Lower leg skin (tissue), 4 donors: ENCODE measurements around the gene ZDHHC8. TPM values are rescaled to one million over a fixed set of nuclear protein-coding genes. Genes with fewer than 3 reads are reported as not detected.

Source experiments
- DNase-seq, 2 donors: peaks; one replicate each; pipeline ENCODE4 v3.0.0-alpha.2; 2019; ENCODE audit warnings: low spot score in 2 of 2
- H3K4me3 ChIP-seq: fragments of 200-600 bp; sonication (generic); 2 replicates; pipeline ENCODE4 v1.5.1; 2017; ENCODE audit warnings: mild to moderate bottlenecking, low read depth; ENCODE audit not compliant: poor library complexity, severe bottlenecking
- POLR2A ChIP-seq, 2 donors: fragments of 450-650 bp; IDR thresholded peaks; one replicate each; pipeline ENCODE4 v1.6.1; 2016 to 2017; ENCODE audit warnings: antibody characterized with exemption in 2 of 2, mild to moderate bottlenecking in 1 of 2, moderate library complexity in 1 of 2
- WGBS, 2 donors: methylation state at CpG; one replicate each; pipeline ENCODE4 v1.1.5; 2018; 5-methylcytosine and 5-hydroxymethylcytosine counted together
- intact Hi-C: fragments of 100-400 bp; cut with DNase I; formaldehyde crosslinking; loops from one replicate; pipeline ENCODE4 v1.15.0; 2023; ENCODE audit warnings: low total_unique reads
- total RNA-seq, 4 donors: library from RNA; depleted of rRNA; stranded (reverse); fragments of >200 nt; gene quantifications; one replicate each; pipeline ENCODE4 v1.1.0, GENCODE V29; 2016
- TF ChIP-seq, protein P1 (sequence below), 3 donors: fragments of 450-650 bp; IDR thresholded peaks; one replicate each; pipeline ENCODE4 v1.5.1; 2016; ENCODE audit warnings: antibody characterized with exemption in 3 of 3, mild to moderate bottlenecking in 3 of 3, moderate library complexity in 2 of 3

ZDHHC8 gene
- total RNA-seq, 4 donors from 2014 or later = 17.8 to 30.0 (median 26.1) TPM

- 54 to 55% methylated on average over 15 of the region's 15 CpGs for whole genome bisulfite sequencing, 2 donors
- DNase-seq = no peak
- intact Hi-C loops = loop anchor here (5.0 kb wide), 1 partner anchor 155 kb away; no protein-coding TSS in a partner anchor
- TF ChIP-seq, protein P1, sequence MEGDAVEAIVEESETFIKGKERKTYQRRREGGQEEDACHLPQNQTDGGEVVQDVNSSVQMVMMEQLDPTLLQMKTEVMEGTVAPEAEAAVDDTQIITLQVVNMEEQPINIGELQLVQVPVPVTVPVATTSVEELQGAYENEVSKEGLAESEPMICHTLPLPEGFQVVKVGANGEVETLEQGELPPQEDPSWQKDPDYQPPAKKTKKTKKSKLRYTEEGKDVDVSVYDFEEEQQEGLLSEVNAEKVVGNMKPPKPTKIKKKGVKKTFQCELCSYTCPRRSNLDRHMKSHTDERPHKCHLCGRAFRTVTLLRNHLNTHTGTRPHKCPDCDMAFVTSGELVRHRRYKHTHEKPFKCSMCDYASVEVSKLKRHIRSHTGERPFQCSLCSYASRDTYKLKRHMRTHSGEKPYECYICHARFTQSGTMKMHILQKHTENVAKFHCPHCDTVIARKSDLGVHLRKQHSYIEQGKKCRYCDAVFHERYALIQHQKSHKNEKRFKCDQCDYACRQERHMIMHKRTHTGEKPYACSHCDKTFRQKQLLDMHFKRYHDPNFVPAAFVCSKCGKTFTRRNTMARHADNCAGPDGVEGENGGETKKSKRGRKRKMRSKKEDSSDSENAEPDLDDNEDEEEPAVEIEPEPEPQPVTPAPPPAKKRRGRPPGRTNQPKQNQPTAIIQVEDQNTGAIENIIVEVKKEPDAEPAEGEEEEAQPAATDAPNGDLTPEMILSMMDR (IDR thresholded peaks at IDR 0.05) = no peak
- no peak for TF ChIP-seq POLR2A (IDR thresholded peaks at IDR 0.05)
- H3K4me3 ChIP-seq = no peak overlapping the region
Measured at GRCh38 chr22:20127318-20127868, 4.2 kb upstream of the ZDHHC8 start.

- DNase-seq = no peak
- WGBS, 2 donors = 76 to 78% methylated on average over 17 of the region's 17 CpGs
- TF ChIP-seq, protein P1 (IDR thresholded peaks at IDR 0.05) = no peak
- no peak for TF ChIP-seq POLR2A (IDR thresholded peaks at IDR 0.05)
- H3K4me3 ChIP-seq = no peak overlapping the region
- intact Hi-C loops = loop anchor here (5.0 kb wide), 1 partner anchor 156 kb away; no protein-coding TSS in a partner anchor
Measured at GRCh38 chr22:20127869-20128618, 3.6 kb upstream of the ZDHHC8 start.

GRCh38 chr22:20128619-20128901 lies 3.0 kb upstream of the ZDHHC8 start:
- H3K4me3 ChIP-seq = no peak overlapping the region
- TF ChIP-seq, protein P1 (IDR thresholded peaks at IDR 0.05) = no peak
- TF ChIP-seq POLR2A (IDR thresholded peaks at IDR 0.05) = no peak
- intact Hi-C loops = loop anchor here (5.0 kb wide), 1 partner anchor 156 kb away; no protein-coding TSS in a partner anchor
- 46 to 50% methylated on average over 2 of the region's 2 CpGs for WGBS, 2 donors
- no peak for DNase-seq

GRCh38 chr22:20128902-20129746 lies 2.5 kb upstream of the ZDHHC8 start:
- DNase-seq = no peak
- no peak overlapping the region for H3K4me3 ChIP-seq
- intact Hi-C loops = loop anchor here (5.0 kb wide), 1 partner anchor 157 kb away; no protein-coding TSS in a partner anchor
- 35 to 58% methylated on average over 9 to 16 of the region's 18 CpGs for WGBS, 2 donors
- TF ChIP-seq, protein P1 (IDR thresholded peaks at IDR 0.05) = no peak
- no peak for TF ChIP-seq POLR2A (IDR thresholded peaks at IDR 0.05)

- DNase-seq = no peak
- intact Hi-C loops = loop anchor here (5.0 kb wide), 1 partner anchor 157 kb away; no protein-coding TSS in a partner anchor
- H3K4me3 ChIP-seq = no peak overlapping the region
- WGBS, 2 donors = 73 to 83% methylated on average over 3 of the region's 3 CpGs
- TF ChIP-seq POLR2A (IDR thresholded peaks at IDR 0.05) = no peak
Measured at GRCh38 chr22:20129747-20130014, 1.9 kb upstream of the ZDHHC8 start.

DNA sequence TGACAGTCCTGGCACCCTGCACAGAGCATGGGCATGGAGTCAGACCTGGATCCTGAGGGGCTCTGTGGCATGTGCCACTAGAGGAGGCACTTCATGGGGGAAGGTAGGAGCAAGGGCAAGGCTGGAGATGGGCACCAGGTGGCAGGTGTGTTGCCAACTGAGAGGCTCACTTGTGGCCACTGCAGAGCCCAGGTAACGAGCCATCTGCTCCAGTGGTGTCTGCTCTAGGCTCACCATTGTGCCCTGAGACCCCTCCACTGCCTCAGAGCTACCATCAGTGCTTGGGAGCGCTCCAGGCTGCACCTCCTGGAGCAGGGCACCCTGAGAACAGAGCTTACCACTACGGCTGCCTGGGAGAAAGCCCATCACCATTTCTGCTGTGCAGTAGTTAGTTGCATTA lies 1.3 kb upstream of the ZDHHC8 start:
- 53 to 80% methylated on average over 1 to 3 of the region's 3 CpGs for WGBS, 2 donors
- no peak overlapping the region for H3K4me3 ChIP-seq
- intact Hi-C loops = no loop called here
- no peak for DNase-seq
- TF ChIP-seq, protein P1 (IDR thresholded peaks at IDR 0.05) = no peak
